ENCODE measurements around the gene SLC25A1. TPM values are rescaled to one million over a fixed set of nuclear protein-coding genes. Genes with fewer than 3 reads are reported as not detected.

SLC25A1 gene
- total and polyA plus RNA-seq, 2 of the 8 experiments (the other 6 are each of a cell fraction or from before 2014, with no cell fraction given), result 110 to 148 TPM

GRCh38 chr22:19139001-19139356, 39.6 kb downstream of the SLC25A1 start:
- Histone ChIP-seq H2BK12ac (ENCODE audit: low read depth, low read length) (no peak overlapping the region), H3K4me3 (ENCODE audit: extremely low read depth in 1 of 4, insufficient read depth in 2 of 4, low read depth in 3 of 4, low read length in 4 of 4) (no peak overlapping the region), H4K5ac (ENCODE audit: insufficient read length, low read depth, low read length) (no peak overlapping the region), H4K91ac (replicated peaks; ENCODE audit: insufficient read length, low read length) (no peak overlapping the region), H3K79me2 (ENCODE audit: control insufficient read depth in 1 of 2, insufficient read depth in 2 of 2, low read length in 2 of 2) (peaks cover 0 to 7% of the 10 kb centered on the region in 2 experiments; a peak in 2 of 4 replicates), H3K14ac (ENCODE audit: insufficient read length) (no peak overlapping the region), H2AFZ (ENCODE audit: low read length) (no peak overlapping the region), H4K8ac (ENCODE audit: extremely low read depth, insufficient read depth, low read length) (no peak overlapping the region), H3K18ac (ENCODE audit: extremely low read depth, low read length) (no peak overlapping the region), H2BK15ac (ENCODE audit: low read length) (no peak overlapping the region), H3K9ac (replicated peaks in 1 of 4; ENCODE audit: extremely low read depth in 1 of 4, low read depth in 3 of 4, low read length in 3 of 4) (no peak overlapping the region), H3K56ac (replicated peaks; ENCODE audit: insufficient read length, low read depth, low read length) (no peak overlapping the region), H3K4ac (replicated peaks; ENCODE audit: insufficient read length, low read depth, low read length) (no peak overlapping the region), H3K79me1 (ENCODE audit: low read depth, low read length) (no peaks in the 10 kb centered on the region; the same call in 1 of the 2 replicates), H2BK20ac (ENCODE audit: low read length) (no peak overlapping the region), H3K4me1 (replicated peaks in 1 of 4; ENCODE audit: control insufficient read depth in 3 of 4, insufficient read depth in 4 of 4, low read length in 3 of 4) (peaks cover 0 to 5% (median under 1%) of the 10 kb centered on the region in 4 experiments; a peak in 4 of 7 replicates), H3K9me3 (ENCODE audit: insufficient read depth in 2 of 2, low read depth in 1 of 2, low read length in 1 of 2) (no peaks in the 10 kb centered on the region), H2BK120ac (replicated peaks; ENCODE audit: low read depth, low read length) (no peak overlapping the region), H3K23ac (ENCODE audit: insufficient read length) (no peak overlapping the region), H3K27me3 (replicated peaks in 1 of 4; ENCODE audit: control insufficient read depth in 3 of 4, extremely low read depth in 1 of 4, insufficient read depth in 3 of 4, low read length in 3 of 4) (no peaks in the 10 kb centered on the region), H2BK5ac (ENCODE audit: low read depth, low read length) (no peak overlapping the region), H3K36me3 (ENCODE audit: control insufficient read depth in 2 of 4, insufficient read depth in 4 of 4, low read length in 3 of 4) (peaks cover 10 to 33% (median 31%) of the 10 kb centered on the region in 4 experiments; a peak in 6 of 8 replicates), H3K4me2 (ENCODE audit: insufficient read depth in 1 of 2, low read depth in 2 of 2, low read length in 2 of 2) (no peak overlapping the region), H4K20me1 (replicated peaks in 1 of 2; ENCODE audit: control insufficient read depth in 1 of 2, insufficient read depth in 2 of 2, low read length in 2 of 2) (peaks cover 2 to 3% of the 10 kb centered on the region in 2 experiments), H2AK5ac (ENCODE audit: low read depth, low read length) (no peak overlapping the region), H3K27ac (ENCODE audit: low read depth, low read length) (no peak overlapping the region), H3K23me2 (ENCODE audit: low read depth, low read length) (peaks cover 3% of the 10 kb centered on the region; the same call in 1 of the 2 replicates)
- ChIA-PET POLR2A (ENCODE audit: partially characterized antibody) (interaction anchor here (1.0 kb wide), 1 partner anchor 10 kb away, joined by 3 read pairs; no protein-coding TSS in a partner anchor), CTCF (ENCODE audit: partially characterized antibody) (interaction anchor here (1.0 to 2.0 kb wide), 2 partner anchors 13 to 21 kb away, joined by 3 to 6 read pairs; no protein-coding TSS in a partner anchor)
- DNase-seq (ENCODE audit: low read depth in 1 of 2, low spot score in 2 of 2) (no peak), FAIRE-seq (no peak)
- TF ChIP-seq GABPA (IDR thresholded peaks at IDR 0.05; ENCODE audit: borderline replicate concordance, insufficient read depth, low read length) (no peak), MAX (IDR thresholded peaks at IDR 0.05) (no peak), CHD2 (IDR thresholded peaks at IDR 0.05; ENCODE audit: low read length) (no peak), RBBP5 (IDR thresholded peaks at IDR 0.05; ENCODE audit: borderline replicate concordance, low read depth, low read length) (no peak)
- WGBS, 2 experiments (ENCODE audit: extremely low coverage in 1 of 2, insufficient coverage in 1 of 2, insufficient read length in 1 of 2, insufficient replicate concordance in 2 of 2, low coverage in 1 of 2, low lambda C conversion rate in 2 of 2, missing lambda C conversion rate in 1 of 2), result 90% methylated on average over 9 of the region's 9 CpGs; no CpG with 5 or more reads in 1 of the 2 experiments

All from H1 (cell line).